ENCODE measurements around the gene ZFP14. TPM values are rescaled to one million over a fixed set of nuclear protein-coding genes. Genes with fewer than 3 reads are reported as not detected.

ZFP14 gene
- total RNA-seq, 1 donor from 2014 or later: 25.1 TPM

GRCh38 chr19:36401475-36401874 lies 22.5 kb upstream of the ZFP14 start:
- H3K4me3 ChIP-seq: no peak overlapping the region
- H3K36me3 Mint-ChIP-seq: peaks cover 71% of the 10 kb centered on the region
- TF ChIP-seq EZH2phosphoT487 (IDR thresholded peaks at IDR 0.05) (no peak), EZH2 (IDR thresholded peaks at IDR 0.05) (no peak), CTCF (IDR thresholded peaks at IDR 0.05) (no peak)
- no peak overlapping the region for H3K4me2 ChIP-seq
- H3K27me3 ChIP-seq: no peaks in the 10 kb centered on the region
- DNase-seq (ENCODE audit: low spot score): no peak
- H3K36me3 ChIP-seq: peaks cover 45% of the 10 kb centered on the region
- H3K9ac ChIP-seq: no peak overlapping the region
- peaks cover 67% of the 10 kb centered on the region for H3K9me3 Mint-ChIP-seq
- H3K4me1 Mint-ChIP-seq: no peaks in the 10 kb centered on the region
- H3K27ac Mint-ChIP-seq: no peak overlapping the region
- H3K4me1 ChIP-seq: no peaks in the 10 kb centered on the region
- H2AFZ ChIP-seq (replicated peaks): no peak overlapping the region
- H3F3A ChIP-seq (ENCODE audit: low read depth): no peaks in the 10 kb centered on the region
- no peaks in the 10 kb centered on the region for H3K79me2 ChIP-seq (ENCODE audit: low read depth)
- no peak overlapping the region for H3K4me3 Mint-ChIP-seq
- H3K27me3 Mint-ChIP-seq (ENCODE audit: insufficient read depth, low read depth): no peaks in the 10 kb centered on the region
- H4K20me1 ChIP-seq (ENCODE audit: low read depth): no peaks in the 10 kb centered on the region
- H3K27ac ChIP-seq: no peak overlapping the region
- H3K9me3 ChIP-seq (ENCODE audit: low read depth): peaks cover 12% of the 10 kb centered on the region

- DNase-seq (ENCODE audit: low spot score): no peak
- Histone ChIP-seq H3K27ac (no peak overlapping the region), H3K9ac (no peak overlapping the region), H3K4me2 (no peak overlapping the region), H2AFZ (replicated peaks) (no peak overlapping the region), H4K20me1 (ENCODE audit: low read depth) (no peaks in the 10 kb centered on the region), H3K27me3 (no peaks in the 10 kb centered on the region), H3K79me2 (ENCODE audit: low read depth) (no peaks in the 10 kb centered on the region), H3K9me3 (ENCODE audit: low read depth) (peaks cover 21% of the 10 kb centered on the region), H3F3A (ENCODE audit: low read depth) (peaks cover 2% of the 10 kb centered on the region), H3K36me3 (peaks cover 55% of the 10 kb centered on the region), H3K4me3 (no peak overlapping the region), H3K4me1 (no peaks in the 10 kb centered on the region)
- Mint-ChIP-seq H3K4me1 (no peaks in the 10 kb centered on the region), H3K36me3 (peaks cover 67% of the 10 kb centered on the region), H3K4me3 (no peak overlapping the region), H3K27ac (no peak overlapping the region), H3K9me3 (peaks cover 67% of the 10 kb centered on the region), H3K27me3 (ENCODE audit: insufficient read depth, low read depth) (no peaks in the 10 kb centered on the region)
- no peak for TF ChIP-seq EZH2 (IDR thresholded peaks at IDR 0.05)
- TF ChIP-seq CTCF (IDR thresholded peaks at IDR 0.05): no peak
- no peak for TF ChIP-seq EZH2phosphoT487 (IDR thresholded peaks at IDR 0.05)
These were observed 19.6 kb upstream of the ZFP14 start for GRCh38 chr19:36398571-36398970.

- H3K4me3 ChIP-seq: no peak overlapping the region
- peaks cover 60% of the 10 kb centered on the region for H3K36me3 ChIP-seq
- TF ChIP-seq CTCF (IDR thresholded peaks at IDR 0.05) (no peak), EZH2phosphoT487 (IDR thresholded peaks at IDR 0.05) (no peak), EZH2 (IDR thresholded peaks at IDR 0.05) (no peak)
- Mint-ChIP-seq H3K9me3 (peaks cover 68% of the 10 kb centered on the region), H3K27ac (no peak overlapping the region), H3K27me3 (ENCODE audit: insufficient read depth, low read depth) (peaks cover 4% of the 10 kb centered on the region), H3K4me3 (no peak overlapping the region), H3K4me1 (no peaks in the 10 kb centered on the region), H3K36me3 (peaks cover 65% of the 10 kb centered on the region)
- no peaks in the 10 kb centered on the region for H3K4me1 ChIP-seq
- H2AFZ ChIP-seq (replicated peaks): no peak overlapping the region
- no peak overlapping the region for H3K4me2 ChIP-seq
- no peak for DNase-seq (ENCODE audit: low spot score)
- H3F3A ChIP-seq (ENCODE audit: low read depth): peaks cover 3% of the 10 kb centered on the region
- H3K27me3 ChIP-seq: no peaks in the 10 kb centered on the region
- H3K9ac ChIP-seq: no peak overlapping the region
- H3K9me3 ChIP-seq (ENCODE audit: low read depth): peaks cover 46% of the 10 kb centered on the region
- no peak overlapping the region for H3K27ac ChIP-seq
- no peaks in the 10 kb centered on the region for H4K20me1 ChIP-seq (ENCODE audit: low read depth)
- no peaks in the 10 kb centered on the region for H3K79me2 ChIP-seq (ENCODE audit: low read depth)
These were observed 14.1 kb upstream of the ZFP14 start for GRCh38 chr19:36392916-36393673.

All from neural progenitor cell (in vitro differentiated cells).